Fibroblast of lung (primary cell): ENCODE results near the gene MATK. TPM values are rescaled to one million over a fixed set of nuclear protein-coding genes. Genes with fewer than 3 reads are reported as not detected.

Experiments
- DNase-seq, 2 donors: peaks; one replicate each; pipeline versions ENCODE4 v3.0.0 to v3.0.0-alpha.2; 2010; ENCODE audit warnings: low read depth in 2 of 2
- H2AFZ ChIP-seq: 2 replicates; pipeline ENCODE4 v1.5.1; 2012; ENCODE audit warnings: low read length, control low read depth, inconsistent platforms
- H3K27ac ChIP-seq: 2 replicates; pipeline ENCODE4 v1.5.1; 2011; ENCODE audit warnings: low read length, control low read depth; ENCODE audit not compliant: insufficient read depth
- H3K27me3 ChIP-seq: 2 replicates; pipeline ENCODE4 v1.5.1; 2011; ENCODE audit warnings: mild to moderate bottlenecking, low read length; ENCODE audit not compliant: control insufficient read depth, insufficient read depth
- H3K36me3 ChIP-seq: 2 replicates; pipeline ENCODE4 v1.5.1; 2011; ENCODE audit warnings: low read length; ENCODE audit not compliant: control insufficient read depth, insufficient read depth
- H3K4me1 ChIP-seq: 2 replicates; pipeline ENCODE4 v1.5.1; 2011; ENCODE audit warnings: low read length; ENCODE audit not compliant: control insufficient read depth, insufficient read depth; ENCODE audit errors: extremely low read depth
- H3K4me2 ChIP-seq: 2 replicates; pipeline ENCODE4 v1.5.1; 2011; ENCODE audit warnings: low read length, control low read depth; ENCODE audit not compliant: insufficient read depth; ENCODE audit errors: extremely low read depth
- H3K4me3 ChIP-seq, 4 experiments: fragments of 200-600 bp in 1 of 4; sonication (generic) in 1 of 4; replicated peaks in 1 of 4; 2 replicates each; pipeline ENCODE4 v1.5.1; 2011 to 2016; ENCODE audit warnings: low read length in 4 of 4, low read depth in 3 of 4, mild to moderate bottlenecking in 3 of 4, control low read depth in 2 of 4, inconsistent platforms in 1 of 4, mixed read lengths in 1 of 4; ENCODE audit not compliant: insufficient read depth in 1 of 4; ENCODE audit errors: control extremely low read depth in 1 of 4
- H3K79me2 ChIP-seq: 2 replicates; pipeline ENCODE4 v1.5.1; 2012; ENCODE audit warnings: mild to moderate bottlenecking, low read length, inconsistent platforms; ENCODE audit not compliant: control insufficient read depth, insufficient read depth
- H3K9ac ChIP-seq: 2 replicates; pipeline ENCODE4 v1.5.1; 2011; ENCODE audit warnings: mild to moderate bottlenecking, low read length, control low read depth; ENCODE audit not compliant: insufficient read depth
- H3K9me3 ChIP-seq: 2 replicates; pipeline ENCODE4 v1.5.1; 2012; ENCODE audit warnings: low read depth, low read length; ENCODE audit not compliant: control insufficient read depth, insufficient read depth
- H4K20me1 ChIP-seq: 2 replicates; pipeline ENCODE4 v1.5.1; 2011; ENCODE audit warnings: low read length; ENCODE audit not compliant: control insufficient read depth, insufficient read depth; ENCODE audit errors: extremely low read depth
- CTCF ChIP-seq, 2 donors: IDR thresholded peaks in 1 of 2; conservative IDR thresholded peaks in 1 of 2; 1 replicate in 1 of 2; 2 replicates in 1 of 2; pipeline ENCODE4 v1.5.1; 2011 to 2012; ENCODE audit warnings: low read length in 2 of 2, control low read depth in 1 of 2, inconsistent platforms in 1 of 2, low read depth in 1 of 2, mild to moderate bottlenecking in 1 of 2
- EZH2 ChIP-seq: IDR thresholded peaks from 2 replicates; pipeline ENCODE4 v1.5.1; 2012; ENCODE audit warnings: low read length, control low read depth, mild to moderate bottlenecking; ENCODE audit errors: missing control alignments
- polyA plus RNA-seq, 2 donors: library from polyadenylated mRNA; depleted of rRNA in 1 of 2; stranded (reverse) in 1 of 2; unstranded in 1 of 2; fragments of >200 nt; gene quantifications; 2 replicates each; pipeline ENCODE4 v1.2.1, GENCODE V29; 2011 to 2012; ENCODE audit warnings: missing spikeins in 1 of 2
- total RNA-seq: library from RNA; depleted of rRNA; stranded (reverse); fragments of >200 nt; gene quantifications from 2 replicates; pipeline ENCODE4 v1.2.1, GENCODE V29; 2014

The MATK gene
- total and polyA plus RNA-seq, 2 donors (not counting 1 experiment from before 2014, with no cell fraction given): under 0.01 TPM; not detected in 1

GRCh38 chr19:3765121-3765520 lies 21.1 kb downstream of the MATK start:
- TF ChIP-seq CTCF (conservative IDR thresholded peaks at IDR 0.05 in 1 of 2, IDR thresholded peaks at IDR 0.05 in 1 of 2; ENCODE audit: low read depth in 1 of 2, low read length in 2 of 2) (no peak), EZH2 (no peak)
- Histone ChIP-seq H2AFZ (no peak overlapping the region), H3K9me3 (no peaks in the 10 kb centered on the region), H3K79me2 (peaks cover 9% of the 10 kb centered on the region), H3K4me3 (no peak overlapping the region), H3K4me2 (no peak overlapping the region), H3K27ac (no peak overlapping the region), H4K20me1 (no peaks in the 10 kb centered on the region), H3K36me3 (peaks cover 3% of the 10 kb centered on the region), H3K9ac (no peak overlapping the region), H3K27me3 (no peaks in the 10 kb centered on the region), H3K4me1 (peaks cover 2% of the 10 kb centered on the region)
- DNase-seq: no peak

GRCh38 chr19:3762501-3763459 lies 23.4 kb downstream of the MATK start, which contains the start of gene MRPL54:
Gene MRPL54, plus strand, starts transcription at chr19:3762682. Its CDS starts 19 bp downstream, at chr19:3762701.
- peak within 1 kb of the TSS; percentile 88 to 99 (median 96) for H3K4me3 ChIP-seq
- peak within 1 kb of the TSS; percentile 89 for H3K4me2 ChIP-seq
- H3K79me2 ChIP-seq: peaks cover 9% of the 10 kb centered on the region
- no peak for TF ChIP-seq CTCF (conservative IDR thresholded peaks at IDR 0.05 in 1 of 2, IDR thresholded peaks at IDR 0.05 in 1 of 2; ENCODE audit: low read depth in 1 of 2, low read length in 2 of 2)
- TF ChIP-seq EZH2: no peak
- H3K4me1 ChIP-seq: peaks cover 2% of the 10 kb centered on the region
- peak; percentile 99 for DNase-seq
- H3K9me3 ChIP-seq: no peaks in the 10 kb centered on the region
- peak within 1 kb of the TSS; percentile 65 for H2AFZ ChIP-seq
- H4K20me1 ChIP-seq: no peaks in the 10 kb centered on the region
- peak within 1 kb of the TSS; percentile 88 for H3K9ac ChIP-seq
- no peaks in the 10 kb centered on the region for H3K27me3 ChIP-seq
- H3K27ac ChIP-seq: peak within 1 kb of the TSS; percentile 97
- H3K36me3 ChIP-seq: peaks cover 3% of the 10 kb centered on the region

GRCh38 chr19:3762130-3762473 lies 24.1 kb downstream of the MATK start:
- peak overlapping the region; percentile 97 for H3K27ac ChIP-seq
- TF ChIP-seq EZH2 (no peak), CTCF (conservative IDR thresholded peaks at IDR 0.05 in 1 of 2, IDR thresholded peaks at IDR 0.05 in 1 of 2; ENCODE audit: low read depth in 1 of 2, low read length in 2 of 2) (no peak)
- H3K27me3 ChIP-seq: no peaks in the 10 kb centered on the region
- H3K4me3 ChIP-seq: peak overlapping the region; percentile 76 to 99 (median 87)
- H3K4me2 ChIP-seq: peak overlapping the region; percentile 68
- no peak for DNase-seq
- H3K4me1 ChIP-seq: peaks cover 2% of the 10 kb centered on the region
- H3K36me3 ChIP-seq: peaks cover 5% of the 10 kb centered on the region
- H4K20me1 ChIP-seq: no peaks in the 10 kb centered on the region
- H2AFZ ChIP-seq: no peak overlapping the region
- H3K9me3 ChIP-seq: no peaks in the 10 kb centered on the region
- H3K9ac ChIP-seq: no peak overlapping the region
- peaks cover 9% of the 10 kb centered on the region for H3K79me2 ChIP-seq
